ENCODE data around the gene SCOC. TPM values are rescaled to one million over a fixed set of nuclear protein-coding genes. Genes with fewer than 3 reads are reported as not detected.

Gene SCOC
- total and polyA plus RNA-seq, 2 of the 13 experiments (the other 11 are each of a cell fraction or from before 2014, with no cell fraction given), result 43.8 to 65.2 TPM

GRCh38 chr4:140373328-140374129, at the start of gene SCOC (continued):
- TF ChIP-seq ELK4 (CRISPR knock-in tag; IDR thresholded peaks at IDR 0.05; ENCODE audit: borderline replicate concordance) (no peak), KDM5B (CRISPR knock-in tag; IDR thresholded peaks at IDR 0.05; ENCODE audit: borderline replicate concordance) (peak; percentile 90; the same call in 1 of the 2 replicates), TGIF2 (CRISPR knock-in tag; IDR thresholded peaks at IDR 0.05) (no peak), LBX2 (CRISPR knock-in tag; IDR thresholded peaks at IDR 0.05; ENCODE audit: borderline replicate concordance) (peak; percentile 72; the same call in 1 of the 2 replicates), ZNF260 (CRISPR knock-in tag; IDR thresholded peaks at IDR 0.05; ENCODE audit: borderline replicate concordance, low read depth) (no peak), ELF1 (CRISPR knock-in tag; IDR thresholded peaks at IDR 0.05) (0 out of 2 replicates have a peak, but pooled peaks have one; percentile 24), MTA1 (CRISPR knock-in tag; IDR thresholded peaks at IDR 0.05; ENCODE audit: borderline replicate concordance) (peak; percentile 25; the same call in 1 of the 2 replicates), ZNF160 (CRISPR knock-in tag; IDR thresholded peaks at IDR 0.05) (peak; percentile 87), KLF6 (CRISPR knock-in tag; IDR thresholded peaks at IDR 0.05) (0 out of 2 replicates have a peak, but pooled peaks have one; percentile 27), GZF1 (CRISPR knock-in tag; IDR thresholded peaks at IDR 0.05) (no peak; the same call in 1 of the 2 replicates), HDAC1 (CRISPR knock-in tag; IDR thresholded peaks at IDR 0.05) (peak; percentile 67), KLF11 (CRISPR knock-in tag; IDR thresholded peaks at IDR 0.05) (0 out of 2 replicates have a peak, but pooled peaks have one; percentile 68)
- TF ChIP-seq, protein P1, sequence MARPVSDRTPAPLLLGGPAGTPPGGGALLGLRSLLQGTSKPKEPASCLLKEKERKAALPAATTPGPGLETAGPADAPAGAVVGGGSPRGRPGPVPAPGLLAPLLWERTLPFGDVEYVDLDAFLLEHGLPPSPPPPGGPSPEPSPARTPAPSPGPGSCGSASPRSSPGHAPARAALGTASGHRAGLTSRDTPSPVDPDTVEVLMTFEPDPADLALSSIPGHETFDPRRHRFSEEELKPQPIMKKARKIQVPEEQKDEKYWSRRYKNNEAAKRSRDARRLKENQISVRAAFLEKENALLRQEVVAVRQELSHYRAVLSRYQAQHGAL (CRISPR knock-in tag; IDR thresholded peaks at IDR 0.05; ENCODE audit: not compliant biosample characterization), result peak; percentile 50
- TF ChIP-seq, protein P2, sequence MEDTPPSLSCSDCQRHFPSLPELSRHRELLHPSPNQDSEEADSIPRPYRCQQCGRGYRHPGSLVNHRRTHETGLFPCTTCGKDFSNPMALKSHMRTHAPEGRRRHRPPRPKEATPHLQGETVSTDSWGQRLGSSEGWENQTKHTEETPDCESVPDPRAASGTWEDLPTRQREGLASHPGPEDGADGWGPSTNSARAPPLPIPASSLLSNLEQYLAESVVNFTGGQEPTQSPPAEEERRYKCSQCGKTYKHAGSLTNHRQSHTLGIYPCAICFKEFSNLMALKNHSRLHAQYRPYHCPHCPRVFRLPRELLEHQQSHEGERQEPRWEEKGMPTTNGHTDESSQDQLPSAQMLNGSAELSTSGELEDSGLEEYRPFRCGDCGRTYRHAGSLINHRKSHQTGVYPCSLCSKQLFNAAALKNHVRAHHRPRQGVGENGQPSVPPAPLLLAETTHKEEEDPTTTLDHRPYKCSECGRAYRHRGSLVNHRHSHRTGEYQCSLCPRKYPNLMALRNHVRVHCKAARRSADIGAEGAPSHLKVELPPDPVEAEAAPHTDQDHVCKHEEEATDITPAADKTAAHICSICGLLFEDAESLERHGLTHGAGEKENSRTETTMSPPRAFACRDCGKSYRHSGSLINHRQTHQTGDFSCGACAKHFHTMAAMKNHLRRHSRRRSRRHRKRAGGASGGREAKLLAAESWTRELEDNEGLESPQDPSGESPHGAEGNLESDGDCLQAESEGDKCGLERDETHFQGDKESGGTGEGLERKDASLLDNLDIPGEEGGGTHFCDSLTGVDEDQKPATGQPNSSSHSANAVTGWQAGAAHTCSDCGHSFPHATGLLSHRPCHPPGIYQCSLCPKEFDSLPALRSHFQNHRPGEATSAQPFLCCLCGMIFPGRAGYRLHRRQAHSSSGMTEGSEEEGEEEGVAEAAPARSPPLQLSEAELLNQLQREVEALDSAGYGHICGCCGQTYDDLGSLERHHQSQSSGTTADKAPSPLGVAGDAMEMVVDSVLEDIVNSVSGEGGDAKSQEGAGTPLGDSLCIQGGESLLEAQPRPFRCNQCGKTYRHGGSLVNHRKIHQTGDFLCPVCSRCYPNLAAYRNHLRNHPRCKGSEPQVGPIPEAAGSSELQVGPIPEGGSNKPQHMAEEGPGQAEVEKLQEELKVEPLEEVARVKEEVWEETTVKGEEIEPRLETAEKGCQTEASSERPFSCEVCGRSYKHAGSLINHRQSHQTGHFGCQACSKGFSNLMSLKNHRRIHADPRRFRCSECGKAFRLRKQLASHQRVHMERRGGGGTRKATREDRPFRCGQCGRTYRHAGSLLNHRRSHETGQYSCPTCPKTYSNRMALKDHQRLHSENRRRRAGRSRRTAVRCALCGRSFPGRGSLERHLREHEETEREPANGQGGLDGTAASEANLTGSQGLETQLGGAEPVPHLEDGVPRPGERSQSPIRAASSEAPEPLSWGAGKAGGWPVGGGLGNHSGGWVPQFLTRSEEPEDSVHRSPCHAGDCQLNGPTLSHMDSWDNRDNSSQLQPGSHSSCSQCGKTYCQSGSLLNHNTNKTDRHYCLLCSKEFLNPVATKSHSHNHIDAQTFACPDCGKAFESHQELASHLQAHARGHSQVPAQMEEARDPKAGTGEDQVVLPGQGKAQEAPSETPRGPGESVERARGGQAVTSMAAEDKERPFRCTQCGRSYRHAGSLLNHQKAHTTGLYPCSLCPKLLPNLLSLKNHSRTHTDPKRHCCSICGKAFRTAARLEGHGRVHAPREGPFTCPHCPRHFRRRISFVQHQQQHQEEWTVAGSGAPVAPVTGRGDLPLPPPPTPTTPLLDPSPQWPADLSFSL (CRISPR knock-in tag; IDR thresholded peaks at IDR 0.05), result 0 out of 2 replicates have a peak, but pooled peaks have one; percentile 33
- TF ChIP-seq, protein P3, sequence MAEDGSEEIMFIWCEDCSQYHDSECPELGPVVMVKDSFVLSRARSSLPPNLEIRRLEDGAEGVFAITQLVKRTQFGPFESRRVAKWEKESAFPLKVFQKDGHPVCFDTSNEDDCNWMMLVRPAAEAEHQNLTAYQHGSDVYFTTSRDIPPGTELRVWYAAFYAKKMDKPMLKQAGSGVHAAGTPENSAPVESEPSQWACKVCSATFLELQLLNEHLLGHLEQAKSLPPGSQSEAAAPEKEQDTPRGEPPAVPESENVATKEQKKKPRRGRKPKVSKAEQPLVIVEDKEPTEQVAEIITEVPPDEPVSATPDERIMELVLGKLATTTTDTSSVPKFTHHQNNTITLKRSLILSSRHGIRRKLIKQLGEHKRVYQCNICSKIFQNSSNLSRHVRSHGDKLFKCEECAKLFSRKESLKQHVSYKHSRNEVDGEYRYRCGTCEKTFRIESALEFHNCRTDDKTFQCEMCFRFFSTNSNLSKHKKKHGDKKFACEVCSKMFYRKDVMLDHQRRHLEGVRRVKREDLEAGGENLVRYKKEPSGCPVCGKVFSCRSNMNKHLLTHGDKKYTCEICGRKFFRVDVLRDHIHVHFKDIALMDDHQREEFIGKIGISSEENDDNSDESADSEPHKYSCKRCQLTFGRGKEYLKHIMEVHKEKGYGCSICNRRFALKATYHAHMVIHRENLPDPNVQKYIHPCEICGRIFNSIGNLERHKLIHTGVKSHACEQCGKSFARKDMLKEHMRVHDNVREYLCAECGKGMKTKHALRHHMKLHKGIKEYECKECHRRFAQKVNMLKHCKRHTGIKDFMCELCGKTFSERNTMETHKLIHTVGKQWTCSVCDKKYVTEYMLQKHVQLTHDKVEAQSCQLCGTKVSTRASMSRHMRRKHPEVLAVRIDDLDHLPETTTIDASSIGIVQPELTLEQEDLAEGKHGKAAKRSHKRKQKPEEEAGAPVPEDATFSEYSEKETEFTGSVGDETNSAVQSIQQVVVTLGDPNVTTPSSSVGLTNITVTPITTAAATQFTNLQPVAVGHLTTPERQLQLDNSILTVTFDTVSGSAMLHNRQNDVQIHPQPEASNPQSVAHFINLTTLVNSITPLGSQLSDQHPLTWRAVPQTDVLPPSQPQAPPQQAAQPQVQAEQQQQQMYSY (CRISPR knock-in tag; IDR thresholded peaks at IDR 0.05), result peak; percentile 66
